Sigmoid colon (tissue), 7 donors: ENCODE measurements around the gene RARRES2. TPM values are rescaled to one million over a fixed set of nuclear protein-coding genes. Genes with fewer than 3 reads are reported as not detected.
A peak's percentile ranks its signal among the peaks of the same experiment; 100 is the strongest.

ENCODE experiments used
- DNase-seq: peaks from one replicate; pipeline ENCODE4 v3.0.0-alpha.2; 2019
- H3K27ac ChIP-seq, 4 donors: fragments of 200-600 bp; sonication (generic); one replicate each; pipeline ENCODE4 v1.5.1; 2016 to 2019; ENCODE audit warnings: mild to moderate bottlenecking in 1 of 4
- H3K27me3 ChIP-seq, 3 donors: fragments of 200-600 bp; sonication (generic); one replicate each; pipeline ENCODE4 v1.5.1; 2019; ENCODE audit warnings: mild to moderate bottlenecking in 1 of 3
- H3K36me3 ChIP-seq, 4 donors: fragments of 200-600 bp; sonication (generic); one replicate each; pipeline ENCODE4 v1.5.1; 2016 to 2019
- H3K4me1 ChIP-seq, 4 donors: fragments of 200-600 bp; sonication (generic); one replicate each; pipeline ENCODE4 v1.5.1; 2017 to 2019
- H3K4me3 ChIP-seq, 4 donors: fragments of 200-600 bp; sonication (generic); one replicate each; pipeline ENCODE4 v1.5.1; 2017 to 2019; ENCODE audit warnings: mild to moderate bottlenecking in 2 of 4, moderate library complexity in 1 of 4
- H3K9me3 ChIP-seq, 4 donors: fragments of 200-600 bp in 3 of 4; sonication (generic) in 3 of 4; one replicate each; pipeline versions ENCODE4 v1.5.1 to v1.6.1; 2013 to 2019
- CTCF ChIP-seq, 4 experiments: fragments of 450-650 bp in 3 of 4; fragments of 200-600 bp in 1 of 4; IDR thresholded peaks; one replicate each; pipeline ENCODE4 v1.5.1; 2016 to 2019; ENCODE audit warnings: antibody characterized with exemption in 4 of 4, mild to moderate bottlenecking in 3 of 4, moderate library complexity in 2 of 4
- EP300 ChIP-seq, 4 donors: sonication (generic); formaldehyde crosslinking; IDR thresholded peaks; one replicate each; pipeline ENCODE4 v1.6.1; 2017; ENCODE audit warnings: antibody characterized with exemption in 4 of 4
- POLR2A ChIP-seq, 2 donors: fragments of 450-650 bp; IDR thresholded peaks; one replicate each; pipeline ENCODE4 v1.6.1; 2016; ENCODE audit warnings: antibody characterized with exemption in 2 of 2, mild to moderate bottlenecking in 2 of 2, moderate library complexity in 2 of 2
- POLR2AphosphoS5 ChIP-seq, 4 donors: sonication (generic); formaldehyde crosslinking; IDR thresholded peaks; one replicate each; pipeline ENCODE4 v1.6.1; 2017; ENCODE audit warnings: antibody characterized with exemption in 4 of 4
- WGBS, 2 donors: extraction: QIAGEN DNeasy Blood & Tissue Kit; methylation state at CpG; one replicate each; pipeline ENCODE4 v1.1.7; 2013; 5-methylcytosine and 5-hydroxymethylcytosine counted together
- intact Hi-C: fragments of 100-400 bp; cut with DNase I; formaldehyde crosslinking; loops from one replicate; pipeline ENCODE4 v1.15.1; 2023
- polyA plus RNA-seq, 3 donors: library from polyadenylated mRNA; stranded (reverse); fragments of 200-250 nt; gene quantifications; one replicate each; pipeline ENCODE4 v1.2.3, GENCODE V29; 2013
- total RNA-seq, 4 donors: library from RNA; depleted of rRNA; stranded (reverse); fragments of >200 nt; gene quantifications; one replicate each; pipeline ENCODE4 v1.1.0, GENCODE V29; 2016
- donor health status: healthy with polysubstance abuse.
- donor health status: Bipolar disorder and iron deficiency.
- donor health status: healthy.

The RARRES2 gene
- total and polyA plus RNA-seq, 7 donors, result 28.9 to 447 (median 289) TPM

GRCh38 chr7:150368884-150369747, 27.7 kb upstream of the RARRES2 start:
- intact Hi-C loops, result loop anchor here (2.0 to 5.0 kb wide), 2 partner anchors 28 to 38 kb away; partner anchors contain the start of gene RARRES2
- peaks cover 0 to 43% (median 19%) of the 10 kb centered on the region in 4 donors for H3K36me3 ChIP-seq
- peaks cover 0 to 46% (median 39%) of the 10 kb centered on the region in 4 donors for H3K4me1 ChIP-seq
- H3K27ac ChIP-seq, result peak overlapping the region; percentile 92 to 97 (median 95)
- peak overlapping the region; percentile 69 to 92 (median 75) for H3K4me3 ChIP-seq
- DNase-seq, result peak; percentile 81
- TF ChIP-seq POLR2AphosphoS5 (IDR thresholded peaks at IDR 0.05), result peak in 2 of 4 donors; percentile 2 to 24
- TF ChIP-seq EP300 (IDR thresholded peaks at IDR 0.05), result no peak
- no peak for TF ChIP-seq POLR2A (IDR thresholded peaks at IDR 0.05)
- no peak for TF ChIP-seq CTCF (IDR thresholded peaks at IDR 0.05)
- 0 to 1% methylated on average over 58 of the region's 58 CpGs for WGBS, 2 donors
- H3K27me3 ChIP-seq, result no peaks in the 10 kb centered on the region
- H3K9me3 ChIP-seq, result no peaks in the 10 kb centered on the region

GRCh38 chr7:150368096-150368883, 26.9 kb upstream of the RARRES2 start, which contains the start of gene REPIN1:
Gene REPIN1, plus strand, starts transcription at chr7:150368822. Its CDS starts 890 bp downstream, at chr7:150369712.
- no peaks in the 10 kb centered on the region for H3K9me3 ChIP-seq
- peaks cover 0 to 35% (median 17%) of the 10 kb centered on the region in 4 donors for H3K36me3 ChIP-seq
- intact Hi-C loops, result loop anchor here (2.0 to 5.0 kb wide), 2 partner anchors 27 to 39 kb away; partner anchors contain the start of gene RARRES2
- peak; percentile 97 for DNase-seq
- H3K4me3 ChIP-seq, result peak within 1 kb of the TSS; percentile 69 to 92 (median 75)
- 1% methylated on average over 85 of the region's 85 CpGs for WGBS, 2 donors
- H3K27me3 ChIP-seq, result no peaks in the 10 kb centered on the region
- H3K4me1 ChIP-seq, result peaks cover 0 to 41% (median 34%) of the 10 kb centered on the region in 4 donors
- TF ChIP-seq EP300 (IDR thresholded peaks at IDR 0.05) (peak in 2 of 4 donors; percentile 11 to 57), POLR2AphosphoS5 (IDR thresholded peaks at IDR 0.05) (peak; percentile 70 to 91 (median 82)), POLR2A (IDR thresholded peaks at IDR 0.05) (peak in 1 of 2 donors; percentile 29), CTCF (IDR thresholded peaks at IDR 0.05) (no peak)
- H3K27ac ChIP-seq, result peak within 1 kb of the TSS; percentile 92 to 97 (median 95)

- TF ChIP-seq POLR2AphosphoS5 (IDR thresholded peaks at IDR 0.05) (peak in 2 of 4 donors; percentile 4 to 61), POLR2A (IDR thresholded peaks at IDR 0.05) (no peak)
- intact Hi-C loops, result loop anchor here (2.0 to 5.0 kb wide), 2 partner anchors 27 to 40 kb away; partner anchors contain the start of gene RARRES2
- no peak for DNase-seq
- Histone ChIP-seq H3K36me3 (peaks cover 0 to 29% (median 11%) of the 10 kb centered on the region in 4 donors), H3K4me3 (peak overlapping the region; percentile 69 to 92 (median 75)), H3K27ac (peak overlapping the region; percentile 92 to 97 (median 95)), H3K9me3 (no peaks in the 10 kb centered on the region), H3K4me1 (peaks cover 0 to 37% (median 30%) of the 10 kb centered on the region in 4 donors), H3K27me3 (no peaks in the 10 kb centered on the region)
- WGBS, 2 donors, result 13 to 35% methylated on average over 8 of the region's 8 CpGs
These were observed 26.3 kb upstream of the RARRES2 start for GRCh38 chr7:150367677-150368095.

GRCh38 chr7:150365673-150366398, 24.4 kb upstream of the RARRES2 start:
- peaks cover 0 to 10% (median 0%) of the 10 kb centered on the region in 4 donors for H3K36me3 ChIP-seq
- no peaks in the 10 kb centered on the region for H3K27me3 ChIP-seq
- no peak overlapping the region for H3K27ac ChIP-seq
- H3K4me1 ChIP-seq, result peaks cover 0 to 44% (median 33%) of the 10 kb centered on the region in 4 donors
- 70 to 74% methylated on average over 5 of the region's 5 CpGs for WGBS, 2 donors
- intact Hi-C loops, result loop anchor here (5.0 kb wide), 1 partner anchor 41 kb away; a partner anchor contains a TSS
- DNase-seq, result peak; percentile 14
- H3K4me3 ChIP-seq, result no peak overlapping the region
- TF ChIP-seq CTCF (IDR thresholded peaks at IDR 0.05) (no peak), POLR2A (IDR thresholded peaks at IDR 0.05) (no peak)
- no peaks in the 10 kb centered on the region for H3K9me3 ChIP-seq
